Measurements from ENCODE around the gene HAUS8.
A peak's percentile ranks its signal among the peaks of the same experiment; 100 is the strongest.
"Not testable (repeated sequence)": the region's sequence is repeated elsewhere in the genome, so short reads cannot be mapped to it uniquely, and the experiment has no call there.

The HAUS8 gene

DNA sequence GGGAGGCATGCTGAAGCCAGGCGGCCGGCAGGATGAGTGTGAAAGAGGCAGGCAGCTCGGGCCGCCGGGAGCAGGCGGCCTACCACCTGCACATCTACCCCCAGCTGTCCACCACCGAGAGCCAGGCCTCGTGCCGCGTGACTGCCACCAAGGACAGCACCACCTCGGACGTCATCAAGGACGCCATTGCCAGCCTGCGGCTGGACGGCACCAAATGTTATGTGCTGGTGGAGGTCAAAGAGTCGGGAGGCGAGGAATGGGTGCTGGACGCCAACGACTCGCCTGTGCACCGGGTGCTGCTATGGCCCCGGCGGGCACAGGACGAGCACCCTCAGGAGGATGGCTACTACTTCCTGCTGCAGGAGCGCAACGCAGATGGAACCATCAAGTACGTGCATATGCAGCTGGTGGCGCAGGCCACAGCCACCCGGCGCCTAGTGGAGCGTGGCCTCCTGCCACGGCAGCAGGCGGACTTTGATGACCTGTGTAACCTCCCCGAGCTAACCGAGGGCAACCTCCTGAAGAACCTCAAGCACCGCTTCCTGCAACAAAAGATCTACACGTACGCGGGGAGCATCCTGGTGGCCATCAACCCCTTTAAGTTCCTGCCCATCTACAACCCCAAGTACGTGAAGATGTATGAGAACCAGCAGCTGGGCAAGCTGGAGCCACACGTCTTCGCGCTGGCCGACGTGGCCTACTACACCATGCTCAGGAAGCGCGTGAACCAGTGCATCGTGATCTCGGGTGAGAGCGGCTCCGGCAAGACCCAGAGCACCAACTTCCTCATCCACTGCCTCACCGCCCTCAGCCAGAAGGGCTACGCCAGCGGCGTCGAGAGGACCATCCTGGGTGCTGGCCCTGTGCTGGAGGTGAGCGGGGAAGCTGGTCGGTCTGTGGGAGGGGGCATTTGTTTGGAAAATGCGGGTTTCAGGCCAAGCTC is 26.7 kb upstream of the HAUS8 start:
- DNase-seq (ENCODE audit: low spot score) = no peak

DNA sequence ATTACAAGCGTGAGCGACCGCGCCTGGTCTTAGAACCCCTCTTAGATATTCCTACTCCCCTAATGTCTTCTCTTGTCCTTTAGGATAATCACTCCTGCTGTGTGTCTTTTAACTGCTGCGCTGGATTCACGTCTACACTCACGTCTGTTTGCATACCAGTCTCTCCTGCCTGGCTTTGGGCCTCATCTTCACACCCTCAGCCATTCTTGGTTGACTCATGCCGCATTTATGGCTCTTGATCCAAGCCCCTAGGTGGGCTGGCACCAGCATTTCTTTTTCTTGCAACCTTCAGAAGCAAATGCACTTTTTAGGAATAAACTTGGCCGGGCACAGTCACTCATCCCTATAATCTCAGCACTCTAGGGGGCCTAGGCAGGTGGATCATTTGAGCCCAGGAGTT is 23.1 kb upstream of the HAUS8 start:
- no peak for DNase-seq (ENCODE audit: low spot score)

DNA sequence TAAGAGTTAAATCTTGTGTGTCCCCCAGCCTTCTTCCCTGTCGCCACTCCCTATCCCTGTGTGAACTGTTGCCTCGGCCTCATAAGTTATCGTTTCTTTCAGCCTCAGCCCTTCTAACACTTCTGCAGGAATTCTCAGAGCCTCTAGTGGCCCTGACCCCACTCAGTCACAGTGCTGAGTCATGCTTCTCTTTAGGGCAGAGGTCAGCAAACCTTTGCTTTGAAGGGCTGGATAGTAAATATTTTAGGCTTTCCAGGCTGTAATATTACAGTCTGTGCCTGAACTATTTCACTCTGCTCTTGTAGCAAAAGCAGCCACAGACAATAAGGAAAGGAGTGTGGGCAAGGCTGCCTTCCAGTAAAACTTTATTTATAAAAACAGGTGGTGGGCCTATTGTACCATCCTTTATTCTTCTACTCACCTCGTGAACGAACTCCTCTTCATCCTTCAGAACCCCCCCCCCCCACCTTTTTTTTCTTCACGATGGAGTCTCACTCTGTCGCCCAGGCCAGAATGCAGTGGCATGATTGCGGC is 22.4 kb upstream of the HAUS8 start:
- no peak for DNase-seq (ENCODE audit: low spot score)

DNA sequence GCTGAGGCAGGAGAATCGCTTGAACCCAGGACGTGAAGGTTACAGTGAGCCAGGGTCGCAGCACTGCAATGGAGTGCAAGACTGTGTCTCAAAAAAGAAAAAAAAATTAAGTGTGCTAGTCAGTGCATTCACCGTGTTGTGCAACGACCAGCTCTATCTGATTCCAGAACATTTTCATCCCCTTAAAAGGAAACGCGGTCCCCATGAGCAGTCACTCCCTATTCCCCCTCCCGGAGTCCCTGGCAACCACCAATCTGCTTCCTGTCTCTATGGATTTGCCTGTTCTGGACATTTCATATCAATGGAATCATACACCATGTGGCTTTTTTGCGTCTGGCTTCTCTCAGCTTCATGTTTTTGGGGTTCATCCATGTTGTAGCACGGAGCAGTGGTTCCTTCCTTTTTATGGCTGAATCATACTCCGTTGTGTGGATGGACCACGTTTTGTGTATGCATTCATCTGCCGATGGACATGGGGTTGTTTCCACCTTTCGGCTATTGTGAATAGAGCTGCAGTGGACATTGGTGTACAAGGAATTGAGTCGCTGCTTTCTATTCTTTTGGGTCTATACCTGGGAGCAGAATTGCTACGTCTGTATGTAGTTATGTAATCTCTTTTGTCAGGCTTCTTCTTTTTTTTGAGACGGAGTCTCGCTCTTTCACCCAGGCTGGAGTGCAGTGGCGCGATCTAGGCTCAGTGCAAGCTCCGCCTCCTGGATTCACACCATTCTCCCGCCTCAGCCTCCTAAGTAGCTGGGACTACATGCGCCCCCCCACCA is 20.1 kb upstream of the HAUS8 start:
- no peak for DNase-seq (ENCODE audit: low spot score)

DNA sequence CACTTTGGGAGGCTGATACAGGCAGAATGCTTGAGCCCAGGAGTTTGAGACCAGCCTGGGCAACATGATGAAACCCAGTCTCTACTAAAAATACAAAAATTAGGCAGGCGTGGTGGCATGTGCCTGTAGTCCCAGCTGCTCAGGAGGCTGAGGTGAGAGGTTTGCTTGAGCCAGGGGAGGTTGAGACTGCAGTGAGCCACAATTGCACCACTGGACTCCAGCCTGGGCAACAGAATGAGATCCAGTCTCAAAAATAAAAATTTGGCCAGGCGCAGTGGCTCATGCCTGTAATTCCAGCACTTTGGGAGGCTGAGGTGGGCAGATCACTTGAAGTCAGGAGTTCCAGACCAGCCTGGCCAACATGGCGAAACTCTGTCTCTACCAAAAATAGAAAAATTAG is 19.4 kb upstream of the HAUS8 start:
- not testable (repeated sequence) for DNase-seq (ENCODE audit: low spot score)

DNA sequence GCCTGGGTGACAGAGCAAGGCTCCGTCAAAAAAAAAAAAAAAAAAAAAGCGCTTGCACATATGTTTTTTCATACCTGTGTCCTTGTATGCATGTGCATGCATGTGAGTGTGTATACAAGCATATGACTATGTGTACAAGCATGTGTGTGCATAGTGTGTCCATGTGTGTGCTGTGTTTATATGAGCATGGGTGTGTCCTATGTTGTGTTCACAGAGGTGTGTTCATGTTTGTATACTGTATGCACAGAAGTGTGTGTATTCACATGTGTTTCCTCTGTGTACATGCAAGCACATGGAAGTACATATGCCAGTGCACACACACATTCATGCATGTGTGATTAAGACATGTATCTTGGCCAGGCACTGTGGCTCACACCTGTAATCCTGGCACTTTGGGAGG is 17.4 kb upstream of the HAUS8 start:
- no peak for DNase-seq (ENCODE audit: low spot score)

DNA sequence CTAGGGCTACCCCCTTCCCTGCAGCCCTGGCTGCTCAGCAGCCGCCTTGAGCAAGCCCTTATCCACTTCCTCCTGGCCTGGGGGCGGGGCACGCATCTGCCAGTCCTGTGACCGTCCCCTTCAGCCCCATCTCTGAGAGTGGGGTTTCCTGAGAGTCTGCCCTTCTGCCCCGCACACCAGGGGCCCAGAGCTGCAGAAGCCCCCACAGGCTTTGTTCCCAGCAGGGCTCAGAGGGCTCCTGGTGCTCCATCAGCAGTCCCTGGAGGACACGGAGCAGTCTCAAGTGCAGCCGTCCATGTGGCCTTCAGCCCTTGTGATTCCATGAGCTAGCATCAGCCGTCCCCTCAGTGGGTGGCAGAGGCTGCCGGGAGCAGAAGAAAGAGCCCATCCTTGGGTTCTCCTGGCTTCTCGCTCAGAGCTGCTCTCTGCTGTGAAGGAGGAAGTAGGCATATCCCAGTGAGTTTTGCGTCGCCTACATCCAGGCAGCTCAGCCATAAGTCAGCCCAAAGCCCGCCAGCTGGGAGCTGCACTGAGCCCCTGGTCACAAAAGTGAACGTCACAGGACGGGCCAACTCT is 16.6 kb upstream of the HAUS8 start:
- DNase-seq (ENCODE audit: low spot score) = no peak

DNA sequence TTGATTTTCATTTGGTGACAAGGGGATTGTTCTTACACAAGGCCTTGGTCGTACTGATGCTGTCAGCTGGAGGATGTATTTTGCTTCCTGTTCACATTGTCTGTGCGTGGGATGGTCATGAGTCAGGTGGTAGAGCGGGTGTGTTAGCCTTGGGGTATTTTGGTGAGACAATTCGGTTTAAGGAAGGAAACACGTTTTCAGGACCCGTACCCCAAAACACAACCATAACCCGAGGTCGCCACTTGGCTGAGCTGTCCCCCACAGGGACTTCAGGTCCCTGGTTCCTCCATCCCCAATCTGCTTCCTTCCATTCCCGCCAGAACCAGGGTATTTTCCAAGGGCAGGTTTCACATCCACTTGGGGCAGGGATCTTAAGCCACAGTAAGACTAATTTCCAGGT is 15.3 kb upstream of the HAUS8 start:
- DNase-seq (ENCODE audit: low spot score) = peak; percentile 38

DNA sequence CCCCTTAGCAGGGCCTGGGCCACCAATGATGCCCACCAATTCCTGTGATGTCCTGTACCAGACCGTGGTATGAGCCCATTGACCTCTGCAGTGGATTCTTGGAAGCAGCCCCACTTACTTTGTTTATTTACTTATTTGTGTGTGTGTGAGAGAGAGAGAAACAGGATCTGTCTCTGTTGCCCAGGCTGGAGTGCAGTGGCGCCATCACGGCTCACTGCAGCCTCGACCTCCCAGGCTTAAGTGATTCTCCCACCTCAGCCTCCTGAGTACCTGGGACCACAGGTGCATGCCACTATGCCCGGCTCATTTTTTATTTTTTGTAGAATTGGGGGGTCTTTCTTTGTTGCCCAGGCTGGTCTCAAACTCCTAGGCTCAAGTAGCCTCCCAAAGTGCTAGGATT is 13.3 kb upstream of the HAUS8 start:
- DNase-seq (ENCODE audit: low spot score) = no peak

DNA sequence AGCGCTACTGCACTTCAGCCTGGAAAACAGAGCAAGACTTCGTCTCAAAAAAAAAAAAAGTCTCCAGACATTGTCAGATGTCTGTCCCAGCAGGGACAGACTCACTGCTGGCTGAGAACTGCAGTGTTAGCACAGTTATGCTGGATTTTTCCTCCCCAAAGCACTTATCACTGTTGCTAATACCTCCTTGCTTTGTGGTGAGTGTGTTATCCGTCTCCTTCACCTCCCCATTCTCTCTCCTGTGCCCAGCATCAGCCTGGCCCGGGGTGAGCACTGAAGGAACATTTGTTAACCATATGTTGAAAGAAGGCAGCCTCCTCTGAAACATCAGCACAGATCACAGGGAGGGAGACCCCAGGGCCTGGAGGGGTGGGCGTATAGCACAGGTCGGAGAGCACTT is 11.6 kb upstream of the HAUS8 start:
- DNase-seq (ENCODE audit: low spot score) = no peak

DNA sequence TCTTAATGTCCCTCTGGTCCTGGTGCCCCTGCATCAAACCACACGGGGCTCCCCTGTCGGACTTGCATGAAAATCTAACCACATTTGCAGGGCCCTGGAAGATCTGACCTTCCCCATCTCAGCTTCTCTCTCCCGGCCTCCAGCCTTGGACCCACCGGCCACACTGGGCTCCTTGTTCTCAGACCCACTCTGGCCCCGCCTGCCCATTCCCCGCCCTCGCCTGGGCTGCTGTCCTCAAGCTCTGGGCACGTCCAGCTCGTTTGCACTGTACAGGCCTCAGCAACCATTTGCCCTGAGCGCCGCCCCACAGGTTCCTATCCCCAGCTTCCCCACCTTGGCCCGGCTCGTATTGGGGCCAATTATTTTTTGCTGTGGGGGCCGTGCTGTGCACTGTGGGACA is 10.9 kb upstream of the HAUS8 start:
- DNase-seq (ENCODE audit: low spot score) = no peak

DNA sequence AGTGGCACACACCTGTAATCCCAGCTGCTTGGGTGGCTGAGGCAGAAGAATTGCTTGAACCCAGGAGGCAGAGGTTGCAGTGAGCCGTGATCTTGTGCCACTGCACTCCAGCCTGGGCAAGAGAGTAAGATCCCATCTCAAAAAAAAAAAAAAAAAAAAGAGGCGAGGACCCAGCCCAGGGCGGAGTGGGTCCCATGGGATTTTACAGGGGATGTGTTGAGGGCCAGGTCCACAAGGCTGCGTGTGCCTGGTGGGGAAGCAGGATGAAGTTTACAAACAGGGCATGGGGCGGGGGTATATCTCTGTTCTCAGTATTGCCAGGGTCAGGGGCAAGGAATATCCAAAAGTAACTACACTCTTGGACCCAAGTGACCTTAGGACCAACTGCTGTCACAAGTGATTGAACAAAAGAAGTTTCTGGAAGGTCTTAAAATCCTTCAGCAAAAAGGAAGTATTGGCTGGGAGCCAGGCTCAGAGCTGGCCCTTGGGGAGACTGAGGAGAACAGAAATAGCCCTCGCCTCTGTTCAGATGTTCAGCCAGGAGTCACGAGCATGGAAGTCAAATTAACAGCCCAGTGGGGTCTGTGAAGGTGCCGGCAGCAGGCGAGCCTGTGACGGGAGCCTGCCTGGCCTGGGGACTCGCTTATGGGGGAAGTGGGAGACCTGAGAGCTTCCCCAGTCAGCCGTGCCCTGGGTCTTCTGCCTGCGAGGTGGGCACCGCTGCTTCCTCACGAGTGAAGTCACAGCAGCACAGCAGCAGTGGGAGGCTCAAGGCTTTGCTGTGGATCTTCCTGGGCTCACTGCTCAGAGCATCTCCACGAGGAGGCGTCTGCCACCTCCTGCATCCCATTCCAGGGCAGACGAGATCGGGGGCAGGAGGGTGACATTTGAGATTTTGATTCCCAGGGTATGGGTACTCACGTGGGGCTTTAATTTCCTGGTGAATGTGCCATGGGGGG is 6.7 kb upstream of the HAUS8 start:
- no peak for DNase-seq (ENCODE audit: low spot score)

DNA sequence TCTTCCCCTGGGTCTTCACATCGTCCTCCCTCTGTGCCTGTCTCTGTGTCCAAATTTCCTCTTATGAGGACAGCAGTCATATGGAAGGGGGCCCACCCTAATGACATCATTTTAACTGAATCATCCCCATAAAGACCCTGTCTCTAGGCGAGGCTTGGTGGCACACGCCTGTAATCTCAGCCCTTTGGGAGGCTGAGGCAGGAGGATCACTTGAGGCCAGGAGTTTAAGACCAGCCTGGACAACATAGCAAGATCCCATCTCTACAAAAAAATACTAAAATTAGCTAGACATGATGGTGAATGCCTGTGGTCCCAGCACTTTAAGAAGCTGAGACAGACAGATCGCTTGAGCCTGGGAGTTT is 5.2 kb upstream of the HAUS8 start:
- no peak for DNase-seq (ENCODE audit: low spot score)

DNA sequence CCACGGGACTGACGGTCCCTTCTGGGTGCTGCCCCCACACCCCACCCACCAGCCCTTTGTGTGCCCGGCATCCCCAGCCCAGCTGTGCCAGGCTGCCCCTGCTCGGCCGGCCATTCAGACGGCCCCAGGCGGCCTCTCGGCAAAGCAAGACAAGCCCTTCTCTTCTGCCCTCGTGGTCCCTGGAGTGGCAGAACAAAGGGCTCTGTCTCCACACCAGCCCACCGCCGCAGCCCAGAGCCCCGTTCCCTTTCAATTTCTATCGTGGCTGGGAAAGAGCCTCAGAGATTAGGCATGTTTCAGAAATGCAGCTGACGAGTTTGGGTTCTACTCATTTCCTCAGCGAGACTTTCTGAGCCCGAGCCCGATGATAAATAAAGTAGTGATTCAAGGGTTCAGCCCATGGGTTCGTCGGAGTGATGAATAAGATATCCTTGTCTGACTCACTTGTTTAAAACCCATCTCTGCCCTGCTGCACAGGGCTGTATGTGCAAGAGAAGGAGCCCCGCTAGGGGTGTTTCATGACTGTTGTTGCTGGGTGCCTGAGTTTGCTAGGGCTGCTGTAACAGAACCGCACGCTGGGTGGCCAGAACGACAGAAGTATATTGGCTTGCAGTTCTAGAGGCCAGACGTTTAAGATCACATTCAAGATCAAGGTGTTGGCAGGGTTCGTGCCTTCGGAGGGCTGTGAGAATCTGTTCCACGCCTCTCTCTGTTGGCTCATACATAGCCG is 4.6 kb upstream of the HAUS8 start:
- peak; percentile 89 for DNase-seq (ENCODE audit: low spot score)

DNA sequence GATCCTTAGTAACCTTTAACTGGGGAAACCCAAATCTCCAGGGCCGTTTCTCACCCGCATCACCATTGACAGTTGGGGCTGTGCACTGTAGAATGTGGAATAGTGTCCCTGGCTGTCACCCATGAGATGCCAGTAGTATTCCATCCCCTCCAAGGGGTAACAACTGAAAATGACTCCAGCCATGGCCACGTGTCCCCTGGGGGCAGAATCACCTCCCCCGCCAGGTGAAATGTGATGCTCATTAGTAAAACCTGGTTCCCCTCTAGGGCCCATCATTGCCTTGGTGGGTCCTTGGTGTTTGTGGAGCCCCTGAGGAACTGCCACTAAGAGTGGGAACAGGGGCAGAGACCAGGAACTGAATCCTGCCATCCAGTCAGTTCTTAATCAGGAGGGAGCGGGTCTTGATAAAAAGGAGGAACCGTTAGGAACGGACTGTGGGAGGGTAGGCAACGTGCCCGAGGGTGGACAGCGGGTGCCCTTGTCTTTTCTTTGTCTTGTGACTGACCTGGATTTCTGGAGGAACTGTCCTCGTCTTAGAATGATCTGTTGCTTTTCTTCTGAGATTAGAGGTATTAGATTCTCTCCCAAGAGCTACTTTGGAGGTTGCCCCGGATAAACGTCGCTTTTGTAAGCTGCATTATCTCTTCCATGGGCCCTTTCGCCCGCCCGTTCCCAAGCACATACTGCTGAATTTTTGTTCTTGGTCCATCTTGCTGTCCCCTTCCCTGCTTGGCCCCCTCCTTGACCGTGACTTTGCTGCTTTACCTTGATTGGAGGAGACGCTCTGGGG is 3.9 kb upstream of the HAUS8 start:
- DNase-seq (ENCODE audit: low spot score) = no peak

DNA sequence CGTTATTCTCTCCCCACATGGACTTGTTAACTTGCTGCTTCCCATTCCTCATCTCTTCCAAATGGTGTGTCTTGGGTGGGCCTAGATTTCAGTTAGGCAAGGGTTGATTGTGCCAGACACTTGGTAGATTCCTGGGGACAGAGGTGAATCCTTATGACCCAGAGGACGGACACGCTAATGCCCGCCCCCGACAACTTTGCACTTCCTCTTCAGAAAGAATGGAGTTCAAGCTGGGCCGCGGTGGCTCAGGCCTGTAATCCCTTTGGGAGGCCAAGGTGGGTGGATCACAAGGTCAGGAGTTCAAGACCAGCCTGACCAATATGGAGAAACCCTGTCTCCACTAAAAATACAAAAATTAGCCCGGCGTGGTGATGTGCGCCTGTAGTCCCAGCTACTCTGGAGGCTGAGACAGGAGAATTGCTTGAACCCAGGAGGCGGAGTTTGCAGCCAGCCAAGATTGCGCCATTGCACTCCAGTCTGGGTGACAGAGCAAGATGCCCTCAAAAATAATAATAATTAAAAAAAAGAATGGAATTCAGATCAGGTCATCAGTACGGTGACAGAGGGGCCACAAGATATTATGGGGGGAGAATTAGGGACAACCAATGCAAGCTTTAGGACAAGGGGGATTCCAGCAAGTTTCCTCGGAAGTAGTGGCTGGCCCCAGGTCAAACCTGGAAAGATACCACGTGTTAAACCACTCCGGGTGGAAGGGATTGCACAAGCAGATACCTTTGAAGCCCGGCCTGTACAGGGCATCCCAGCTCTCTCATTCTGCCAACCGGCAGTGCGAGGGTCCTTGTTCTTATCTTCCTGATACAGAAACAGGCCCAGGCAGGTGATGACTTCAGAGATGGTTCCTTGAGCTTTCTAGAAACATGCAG is 3.0 kb upstream of the HAUS8 start:
- DNase-seq (ENCODE audit: low spot score) = no peak

DNA sequence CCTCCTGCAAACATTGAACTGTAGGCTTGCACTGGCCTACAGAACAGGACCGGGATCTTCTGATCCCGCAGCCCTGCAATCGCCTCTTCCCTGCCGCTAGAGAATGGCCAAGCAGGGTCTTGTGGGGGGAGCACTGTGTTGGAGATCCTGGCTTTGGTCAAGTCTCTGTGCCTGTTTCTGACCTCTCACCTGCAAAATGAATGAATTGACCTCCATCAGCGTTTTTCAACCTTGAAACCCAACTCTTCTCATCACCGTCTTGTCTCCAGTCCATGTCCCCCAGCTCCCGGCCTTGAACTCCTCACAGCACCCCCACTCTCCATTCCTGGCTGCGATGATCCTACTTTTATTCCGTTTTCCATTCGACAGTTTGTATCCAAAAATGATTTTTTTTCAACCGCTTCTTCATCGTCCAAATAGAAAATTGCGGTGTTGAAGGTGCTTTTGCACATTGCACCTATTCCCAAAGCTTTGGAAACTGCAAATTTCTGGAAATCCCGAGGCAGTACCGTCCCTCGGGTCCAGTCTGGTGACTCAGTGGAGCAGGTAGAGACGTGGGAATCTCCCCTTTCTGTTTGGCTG is 2.3 kb upstream of the HAUS8 start:
- no peak for DNase-seq (ENCODE audit: low spot score)

DNA sequence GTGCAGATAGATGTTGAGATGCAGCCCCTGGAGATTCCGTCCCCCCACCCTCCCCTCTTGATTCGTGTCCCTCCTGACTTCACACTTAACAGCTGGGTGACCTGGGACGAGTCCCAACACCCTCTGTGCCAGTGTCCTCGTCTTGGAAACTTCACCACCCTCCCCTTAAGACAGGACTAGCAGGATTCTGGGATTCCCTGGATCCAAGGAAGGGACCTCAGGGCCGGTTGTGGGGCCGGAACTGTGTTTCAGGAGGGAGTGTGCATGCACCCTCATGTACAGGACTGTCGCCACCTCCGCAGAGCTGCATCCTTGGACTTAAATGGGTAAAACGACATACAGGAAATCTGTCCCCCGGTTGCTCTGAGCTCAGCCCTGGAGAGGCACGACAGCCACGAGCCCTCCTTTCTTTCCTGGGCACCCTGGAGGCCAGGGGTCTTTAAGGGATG is 1.3 kb upstream of the HAUS8 start:
- peak; percentile 13 for DNase-seq (ENCODE audit: low spot score)

All from CD4-positive, alpha-beta T cell treated with Interleukin-2 at 100 ng/mL for 4 hours (primary cell).